ENCODE results near the gene RFX1.
"Not testable (repeated sequence)": the region's sequence is repeated elsewhere in the genome, so short reads cannot be mapped to it uniquely, and the experiment has no call there.

RFX1 gene

GRCh38 chr19:14027856-14028450, 21.8 kb upstream of the RFX1 start, which contains the start of gene RLN3:
TSS of gene RLN3 (plus strand) at chr19:14028148. CDS start at chr19:14028205, 57 bp downstream.
- DNase-seq (ENCODE audit: low read depth in 1 of 2, low spot score in 1 of 2) = no peak

- not testable (repeated sequence) for DNase-seq (ENCODE audit: low read depth in 1 of 2, low spot score in 1 of 2)
Observed at GRCh38 chr19:14026652-14027192, 20.6 kb upstream of the RFX1 start.

DNA sequence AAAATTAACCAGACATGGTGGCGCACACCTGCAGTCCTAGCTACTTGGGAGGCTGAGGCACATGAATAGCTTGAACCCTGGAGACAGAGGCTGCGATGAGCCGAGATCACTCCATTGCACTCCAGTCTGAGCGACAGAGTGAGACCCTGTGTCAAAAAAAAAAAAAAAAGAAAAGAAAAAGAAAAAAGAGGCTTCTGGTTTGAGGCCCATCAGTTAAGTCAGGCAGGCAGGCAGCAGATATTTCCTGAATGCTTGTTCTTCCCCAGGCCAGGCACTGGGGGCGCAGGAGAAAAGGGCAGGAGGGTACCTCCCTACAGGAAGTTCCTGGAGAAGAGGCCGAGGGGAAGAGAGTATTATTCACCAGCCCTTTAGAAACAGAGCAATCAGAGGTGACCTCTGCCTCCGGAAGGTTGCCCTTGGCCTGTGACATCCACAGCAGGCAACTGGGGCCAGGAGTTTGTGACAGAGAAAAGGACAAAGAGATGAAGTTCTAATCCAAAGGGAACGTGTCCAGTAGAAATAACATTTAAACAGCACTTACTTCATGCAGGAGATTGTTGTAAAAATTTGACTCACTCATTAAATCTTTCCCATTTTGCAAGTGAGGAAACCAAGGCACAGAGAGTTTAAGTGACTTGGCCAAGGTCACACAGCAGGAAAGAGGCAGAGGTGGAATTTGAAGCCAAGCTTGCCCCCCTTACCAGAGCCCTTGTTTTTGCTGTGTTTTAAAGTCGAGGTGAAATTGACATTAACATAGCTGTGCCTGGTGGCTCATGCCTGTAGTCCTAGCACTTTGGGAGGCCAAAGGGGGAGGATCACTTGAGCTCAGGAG, 17.5 kb upstream of the RFX1 start:
- no peak for DNase-seq (ENCODE audit: low read depth in 1 of 2, low spot score in 1 of 2)

DNA sequence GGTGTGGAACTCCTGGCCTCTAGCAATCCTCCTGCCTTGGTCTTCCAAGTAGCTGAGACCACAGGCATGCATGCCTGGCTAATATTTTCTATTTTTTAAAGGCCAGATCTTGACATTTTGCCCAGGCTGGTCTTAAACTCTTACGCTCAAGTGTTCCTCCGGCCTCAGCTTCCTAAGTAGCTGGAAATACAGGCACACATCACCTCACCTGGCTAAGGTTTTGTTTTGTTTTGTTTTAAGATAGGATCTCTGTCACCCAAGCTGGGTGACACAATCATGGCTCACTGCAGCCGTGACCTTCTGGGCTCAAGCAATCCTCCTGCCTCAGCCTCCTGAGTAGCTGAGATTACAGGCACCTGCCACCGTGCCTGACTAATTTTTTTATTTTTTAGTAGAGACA, 16.3 kb upstream of the RFX1 start:
- no peak for DNase-seq (ENCODE audit: low read depth in 1 of 2, low spot score in 1 of 2)

DNA sequence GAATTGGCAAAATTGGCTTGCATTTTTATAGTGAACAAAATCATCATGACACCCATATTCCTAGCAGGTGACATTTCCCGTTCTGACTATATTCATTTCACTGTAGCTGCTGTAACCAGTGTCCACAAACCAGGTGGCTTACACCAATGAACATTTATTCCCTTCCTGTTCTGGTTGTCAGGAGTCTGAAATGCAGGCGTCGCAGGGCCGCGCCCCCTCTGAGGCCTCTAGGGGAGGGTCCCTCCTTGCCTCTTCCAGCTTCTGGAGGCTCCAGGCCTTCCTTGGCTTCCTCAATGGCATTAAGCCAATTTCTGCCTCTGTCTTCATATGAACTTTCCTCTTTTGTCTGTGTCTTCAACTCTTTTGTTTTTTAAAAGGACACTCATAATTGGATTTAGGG, 15.4 kb upstream of the RFX1 start:
- no peak for DNase-seq (ENCODE audit: low read depth in 1 of 2, low spot score in 1 of 2)

GRCh38 chr19:14019739-14020138, 13.6 kb upstream of the RFX1 start:
- not testable (repeated sequence) for DNase-seq (ENCODE audit: low read depth in 1 of 2, low spot score in 1 of 2)

GRCh38 chr19:14019100-14019499, 13.0 kb upstream of the RFX1 start:
- no peak for DNase-seq (ENCODE audit: low read depth in 1 of 2, low spot score in 1 of 2)

DNA sequence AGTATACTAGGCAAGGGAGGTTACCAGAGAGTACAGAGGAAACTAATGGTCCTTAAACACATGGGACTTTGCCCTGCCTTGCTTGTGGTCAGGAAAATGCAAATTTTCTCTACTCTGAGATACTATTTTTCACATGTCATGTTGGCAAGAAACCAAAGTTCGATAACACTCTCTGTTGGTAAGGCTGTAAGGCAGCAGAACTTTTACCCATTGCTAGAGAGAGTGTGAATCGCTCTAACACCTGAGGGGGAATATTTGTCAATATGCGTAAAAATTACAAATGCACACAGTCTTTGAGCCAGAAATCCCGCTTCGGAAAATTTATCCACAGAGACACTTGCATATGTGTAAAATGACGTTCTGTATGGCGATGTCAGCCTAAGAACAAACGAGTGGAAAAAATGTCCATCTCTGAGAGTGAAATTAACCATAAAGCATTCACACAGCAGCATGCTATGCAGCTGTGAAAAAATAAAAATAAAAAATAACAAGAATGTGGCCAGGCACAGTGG, 9.5 kb upstream of the RFX1 start:
- DNase-seq (ENCODE audit: low read depth in 1 of 2, low spot score in 1 of 2) = no peak

GRCh38 chr19:14012378-14012915, 6.3 kb upstream of the RFX1 start:
- DNase-seq (ENCODE audit: low read depth in 1 of 2, low spot score in 1 of 2) = no peak

DNA sequence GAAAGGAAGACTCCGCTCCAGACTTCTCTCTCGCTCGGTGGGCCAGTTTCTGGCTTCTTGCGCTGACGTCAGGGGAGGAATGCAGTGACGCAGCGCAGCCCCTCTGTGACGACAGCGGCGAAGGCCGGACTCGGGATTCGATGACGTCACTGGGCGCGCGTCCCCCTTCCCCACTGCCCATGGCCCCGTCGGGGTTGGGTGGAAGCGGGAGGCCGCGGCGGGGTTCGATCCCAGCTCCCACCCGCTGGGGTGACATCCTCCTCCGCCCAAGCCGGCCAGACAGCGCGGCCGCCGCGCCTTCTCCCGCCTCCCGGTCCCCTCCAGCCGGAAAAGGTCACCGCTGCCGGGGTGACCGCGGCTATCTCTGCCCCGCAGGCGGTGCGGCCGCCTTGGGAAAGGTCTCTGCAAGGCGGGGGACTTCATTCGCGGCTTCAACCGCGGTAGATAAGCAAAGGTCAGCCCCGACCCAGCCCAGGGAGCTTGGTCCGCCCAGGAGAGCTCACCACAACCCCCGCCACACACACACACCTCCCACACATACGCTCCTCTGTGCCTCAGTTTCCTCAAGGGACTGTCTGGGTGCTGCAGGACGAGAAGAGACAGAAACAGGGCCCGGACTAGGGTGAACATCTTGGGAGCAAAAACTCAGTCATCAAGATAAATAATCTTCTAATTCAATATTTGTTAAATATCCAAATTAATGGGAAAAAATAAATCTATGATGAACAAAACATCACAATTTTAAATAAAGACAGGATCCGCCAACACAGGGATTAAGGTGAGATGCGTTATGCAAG, 844 bp upstream of the RFX1 start:
- no peak for DNase-seq (ENCODE audit: low read depth in 1 of 2, low spot score in 1 of 2)

DNA sequence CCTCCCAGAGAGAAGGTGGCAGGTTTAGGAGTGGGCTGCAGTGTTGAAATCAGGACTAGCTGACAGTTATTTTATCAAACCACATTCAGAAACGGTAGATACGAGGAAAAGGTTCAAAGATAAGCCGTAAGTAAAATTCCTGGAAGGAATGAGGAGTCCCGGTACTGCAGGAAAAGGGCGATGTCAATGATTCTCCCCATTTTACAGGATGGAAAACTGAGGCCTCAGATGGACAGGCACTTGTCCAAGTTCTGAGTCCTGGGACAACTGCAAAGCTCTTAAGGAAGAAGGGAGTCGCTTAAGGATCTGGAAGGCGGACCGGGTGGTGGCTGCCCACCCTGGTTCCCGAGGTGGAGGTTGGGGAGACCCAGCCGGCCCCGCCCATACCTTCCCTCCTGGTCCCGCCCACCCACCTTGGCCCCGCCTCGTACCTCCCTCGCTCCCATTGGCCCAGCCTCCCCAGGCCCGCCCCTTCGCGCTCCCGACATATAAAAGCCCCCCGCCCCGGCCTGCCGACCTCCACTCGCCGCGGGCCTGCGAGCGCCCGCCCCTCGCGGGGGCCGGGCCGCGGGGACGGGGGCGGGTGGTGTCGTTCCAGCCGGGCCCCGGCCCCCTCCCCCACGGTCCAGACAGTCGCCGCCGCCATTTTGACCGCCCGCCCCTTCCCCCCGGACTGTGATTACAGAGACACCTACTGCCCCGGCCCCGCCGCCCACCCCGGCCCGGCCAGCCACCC, 603 bp downstream of the RFX1 start:
- DNase-seq (ENCODE audit: low read depth in 1 of 2, low spot score in 1 of 2) = peak; percentile 83 to 90

GRCh38 chr19:14004619-14005348, 1.3 kb downstream of the RFX1 start:
- no peak for DNase-seq (ENCODE audit: low read depth in 1 of 2, low spot score in 1 of 2)

- DNase-seq (ENCODE audit: low read depth in 1 of 2, low spot score in 1 of 2) = no peak
Observed at GRCh38 chr19:14003251-14004055, 2.7 kb downstream of the RFX1 start.

- DNase-seq (ENCODE audit: low read depth in 1 of 2, low spot score in 1 of 2) = no peak
Observed at GRCh38 chr19:14002571-14003250, 3.4 kb downstream of the RFX1 start.

DNA sequence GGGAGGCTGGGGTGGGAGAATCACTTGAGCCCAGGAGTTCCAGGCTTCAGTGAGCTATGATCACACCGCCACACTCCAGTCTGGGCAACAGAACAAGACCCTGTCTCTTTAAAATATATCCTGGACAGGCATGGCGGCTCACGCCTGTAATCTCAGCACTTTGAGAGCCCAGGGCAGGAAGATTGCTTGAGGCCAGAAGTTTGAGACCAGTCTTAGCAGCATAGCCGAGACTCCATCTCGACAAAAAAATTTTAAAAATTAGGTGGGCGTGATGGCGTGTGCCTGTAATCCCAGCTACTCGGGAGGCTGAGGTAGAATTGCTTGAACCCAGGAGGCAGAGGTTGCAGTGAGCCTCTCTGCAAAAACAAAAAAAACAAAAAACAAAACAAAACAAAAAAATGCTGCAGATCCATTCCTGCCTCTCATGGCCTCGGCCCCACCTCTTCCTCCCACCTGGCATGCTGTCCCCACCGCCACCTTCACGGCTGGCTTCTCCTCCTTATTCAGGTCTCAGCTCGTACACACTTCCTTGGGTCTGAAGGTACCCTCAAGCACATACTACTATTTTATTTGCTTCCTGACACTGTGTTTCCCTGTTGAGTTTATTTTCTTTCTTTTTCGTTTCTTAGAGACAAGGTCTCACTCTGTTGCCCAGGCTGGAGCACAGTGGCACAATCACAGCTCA, 5.3 kb downstream of the RFX1 start:
- DNase-seq (ENCODE audit: low read depth in 1 of 2, low spot score in 1 of 2) = no peak

DNA sequence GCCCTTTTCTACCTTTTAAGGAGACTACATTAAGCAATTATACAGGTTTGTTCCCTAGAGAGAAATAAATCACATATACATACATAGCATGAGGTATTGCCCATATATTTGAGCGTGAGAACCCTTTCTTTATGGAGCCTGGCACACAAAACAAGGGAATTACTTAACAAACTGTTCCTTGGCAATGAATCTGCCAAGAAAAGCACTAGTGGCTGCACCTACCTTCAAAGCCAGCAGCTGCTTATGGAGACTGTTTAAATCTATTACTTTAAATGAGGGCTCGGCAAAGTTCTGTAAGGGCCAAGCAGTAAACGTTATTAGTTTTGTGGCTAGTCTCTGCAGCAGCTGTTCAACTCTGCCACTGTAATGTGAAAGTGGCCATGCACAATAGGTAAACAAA, 7.0 kb downstream of the RFX1 start:
- DNase-seq (ENCODE audit: low read depth in 1 of 2, low spot score in 1 of 2) = no peak

DNA sequence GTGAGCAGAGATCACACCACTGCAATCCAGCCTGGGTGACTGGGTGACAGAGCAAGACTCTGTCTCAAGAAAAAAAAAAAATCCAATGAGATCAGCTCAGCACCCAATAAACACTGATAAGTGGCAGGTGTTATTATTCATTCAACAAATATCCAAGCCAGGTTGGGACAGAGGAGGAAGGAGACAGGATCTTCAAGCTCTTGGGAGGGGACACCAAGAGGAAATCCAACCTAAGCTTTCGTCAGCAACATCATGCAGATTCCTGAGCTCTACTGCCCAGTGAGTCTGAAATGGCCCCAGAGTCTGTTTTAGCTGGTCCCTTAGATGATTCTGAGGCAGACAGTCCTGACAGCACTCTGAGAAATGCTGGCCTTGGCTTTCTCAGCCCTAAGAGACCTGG, 7.7 kb downstream of the RFX1 start:
- DNase-seq (ENCODE audit: low read depth in 1 of 2, low spot score in 1 of 2) = no peak

DNA sequence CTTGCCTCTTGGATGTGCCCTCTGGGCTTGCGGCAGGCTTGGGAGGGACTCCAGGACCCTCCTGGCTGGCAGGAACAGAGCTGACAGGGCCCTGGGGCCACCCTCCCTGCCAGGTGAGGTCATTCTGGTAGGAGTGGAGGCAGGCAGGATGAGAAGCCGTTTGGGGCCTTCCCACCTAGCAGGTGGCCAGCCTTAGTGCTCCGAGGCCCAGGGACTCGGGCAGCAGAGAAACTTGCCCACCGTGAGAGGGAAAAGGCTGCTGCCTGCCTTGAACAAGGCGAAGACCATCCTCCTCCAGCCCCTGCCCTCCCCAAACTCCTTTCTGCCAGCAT, 8.5 kb downstream of the RFX1 start:
- DNase-seq (ENCODE audit: low read depth in 1 of 2, low spot score in 1 of 2) = no peak

Data from stimulated activated CD4-positive, alpha-beta T cell treated with anti-CD3 and anti-CD28 coated beads, Interleukin-15, amount 100 ng/mL, for 1 hour (primary cell).